Activated T-helper 2 cell treated with anti-CD3 and anti-CD28 coated beads, Interferon-gamma antibody, Interleukin-2, Interleukin-4, amounts not matched to agents 10 μg/mL and 5 μg/mL and 100 μg/mL, durations not matched to agents 14 hours and 24 hours and 36 hours (primary cell): ENCODE results near the gene UGT2B15. TPM values are rescaled to one million over a fixed set of nuclear protein-coding genes. Genes with fewer than 3 reads are reported as not detected.
"Not testable (repeated sequence)": the region's sequence is repeated elsewhere in the genome, so short reads cannot be mapped to it uniquely, and the experiment has no call there.

Experiments
- DNase-seq: peaks from one replicate; pipeline ENCODE4 v3.0.0; 2021; ENCODE audit warnings: low spot score
- H3K27ac Mint-ChIP-seq: one replicate; pipeline ENCODE4 v1.8.0; 2021; ENCODE audit warnings: mixed read lengths
- H3K27me3 Mint-ChIP-seq: one replicate; pipeline ENCODE4 v1.8.0; 2021; ENCODE audit warnings: low read depth, mixed read lengths
- H3K36me3 Mint-ChIP-seq: one replicate; pipeline ENCODE4 v1.8.0; 2021; ENCODE audit warnings: low read depth, mixed read lengths
- H3K4me1 Mint-ChIP-seq: one replicate; pipeline ENCODE4 v1.8.0; 2021; ENCODE audit warnings: low read depth, mixed read lengths
- H3K4me3 Mint-ChIP-seq: one replicate; pipeline ENCODE4 v1.8.0; 2021; ENCODE audit warnings: low read depth, mild to moderate bottlenecking, moderate library complexity, mixed read lengths
- H3K9me3 Mint-ChIP-seq: one replicate; pipeline ENCODE4 v1.8.0; 2021; ENCODE audit warnings: mixed read lengths
- intact Hi-C: fragments of 100-400 bp; cut with micrococcal nuclease; formaldehyde crosslinking; loops from one replicate; pipeline ENCODE4 v1.15.1; 2023
- total RNA-seq: library from RNA; stranded (reverse); gene quantifications from 2 replicates; pipeline ENCODE4 v1.2.3, GENCODE V29; 2022

The UGT2B15 gene
- total RNA-seq, 1 donor from 2014 or later = not detected

DNA sequence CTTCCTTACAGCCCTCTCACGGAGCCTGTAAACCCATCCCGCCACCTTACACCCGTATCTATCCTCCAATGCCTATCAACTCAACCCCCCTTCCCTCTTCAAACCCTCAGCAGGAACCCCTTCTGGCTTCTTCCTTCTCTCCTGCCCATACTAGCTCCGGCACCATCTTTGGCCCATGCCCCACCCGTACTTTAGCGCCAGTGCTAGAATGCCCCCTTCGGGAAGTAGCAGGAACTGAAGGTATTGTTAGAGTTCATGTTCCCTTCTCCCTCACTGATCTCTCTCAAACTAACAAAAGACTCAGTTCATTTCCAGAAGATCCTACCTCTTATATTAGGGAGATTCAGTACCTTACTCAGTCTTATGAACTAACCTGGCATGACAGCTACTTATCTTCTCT lies 2.7 kb upstream of the UGT2B15 start:
- Mint-ChIP-seq H3K27me3 (no peaks in the 10 kb centered on the region), H3K4me1 (no peaks in the 10 kb centered on the region), H3K9me3 (peaks cover 6% of the 10 kb centered on the region), H3K4me3 (no peak overlapping the region), H3K27ac (no peak overlapping the region), H3K36me3 (no peaks in the 10 kb centered on the region)
- intact Hi-C loops = no loop called here
- no peak for DNase-seq

DNA sequence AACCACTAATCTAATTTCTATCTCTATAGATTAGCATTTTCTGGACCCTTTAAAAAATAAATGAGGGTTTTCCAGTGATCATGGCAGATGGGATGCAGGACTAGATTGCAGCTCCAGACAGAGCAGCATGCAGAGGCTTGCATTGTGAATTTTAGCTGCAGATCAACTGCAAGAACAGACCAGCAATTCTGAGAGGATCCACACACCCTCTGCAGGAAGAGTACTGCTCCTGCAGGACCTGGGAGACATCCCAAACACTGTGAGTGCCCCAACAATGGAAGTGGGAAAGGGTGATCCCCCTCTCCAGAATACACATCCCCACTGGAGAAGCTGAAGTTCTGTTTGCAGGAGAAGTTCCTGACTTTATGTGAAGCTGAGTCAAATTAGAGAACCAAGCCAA lies 765 bp upstream of the UGT2B15 start:
- intact Hi-C loops = not testable (repeated sequence)

DNA sequence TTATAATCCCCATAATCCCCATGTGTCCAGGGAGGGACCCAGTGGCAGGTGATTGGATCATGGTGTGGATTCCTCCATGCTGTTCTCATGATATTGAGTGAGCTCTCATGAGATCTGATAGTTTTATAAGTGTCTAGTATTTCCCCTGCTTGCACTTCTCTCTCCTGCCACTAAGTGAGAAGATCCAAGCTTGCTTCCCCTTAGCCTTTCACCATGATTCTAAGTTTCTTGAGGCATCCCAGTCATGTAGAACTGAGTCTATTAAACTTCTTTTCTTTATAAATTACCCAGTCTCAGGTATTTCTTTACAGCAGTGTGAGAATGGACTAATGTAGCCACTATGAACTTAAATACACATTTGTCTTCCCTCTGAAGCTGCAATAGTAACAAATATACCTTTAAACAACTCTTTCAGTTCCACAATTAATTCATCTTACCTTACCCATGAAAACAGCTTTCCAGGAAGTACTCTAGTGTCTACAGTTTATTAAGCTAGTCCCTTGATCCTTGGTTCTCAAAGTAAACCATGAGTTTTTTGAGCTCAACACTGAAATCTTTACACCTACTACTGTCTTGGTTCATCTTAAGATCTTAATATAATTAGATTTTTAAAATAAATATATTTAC lies 1.8 kb downstream of the UGT2B15 start:
- intact Hi-C loops, H3K36me3 Mint-ChIP-seq, H3K4me1 Mint-ChIP-seq, H3K27ac Mint-ChIP-seq, H3K4me3 Mint-ChIP-seq, DNase-seq, H3K9me3 Mint-ChIP-seq, H3K27me3 Mint-ChIP-seq: not testable (repeated sequence)

More for the DNA sequence above, 765 bp upstream of the UGT2B15 start:
- not testable (repeated sequence) for H3K9me3 Mint-ChIP-seq, H3K36me3 Mint-ChIP-seq, DNase-seq, H3K27me3 Mint-ChIP-seq, H3K27ac Mint-ChIP-seq, H3K4me3 Mint-ChIP-seq, H3K4me1 Mint-ChIP-seq

DNA sequence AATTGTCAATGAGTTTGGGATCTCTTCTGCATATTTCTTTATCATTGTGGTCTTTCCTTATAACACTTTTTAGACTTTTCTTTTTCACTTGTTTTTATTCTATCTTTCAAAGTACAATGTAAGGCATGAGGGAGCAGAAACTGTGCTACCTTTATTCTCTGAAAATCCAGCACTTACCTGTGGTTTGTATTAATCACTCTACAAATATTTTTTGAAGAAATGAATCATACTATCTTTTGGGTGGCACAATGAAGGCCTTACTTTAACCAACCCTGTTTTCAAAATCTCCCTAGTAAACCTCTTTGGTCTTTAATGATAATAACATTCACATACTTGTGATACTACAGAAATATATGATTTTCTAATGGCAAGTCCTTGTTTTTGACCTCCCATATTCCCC lies 2.9 kb downstream of the UGT2B15 start:
- H3K4me1 Mint-ChIP-seq, H3K9me3 Mint-ChIP-seq, H3K4me3 Mint-ChIP-seq, intact Hi-C loops, H3K27me3 Mint-ChIP-seq, H3K27ac Mint-ChIP-seq, H3K36me3 Mint-ChIP-seq, DNase-seq: not testable (repeated sequence)

DNA sequence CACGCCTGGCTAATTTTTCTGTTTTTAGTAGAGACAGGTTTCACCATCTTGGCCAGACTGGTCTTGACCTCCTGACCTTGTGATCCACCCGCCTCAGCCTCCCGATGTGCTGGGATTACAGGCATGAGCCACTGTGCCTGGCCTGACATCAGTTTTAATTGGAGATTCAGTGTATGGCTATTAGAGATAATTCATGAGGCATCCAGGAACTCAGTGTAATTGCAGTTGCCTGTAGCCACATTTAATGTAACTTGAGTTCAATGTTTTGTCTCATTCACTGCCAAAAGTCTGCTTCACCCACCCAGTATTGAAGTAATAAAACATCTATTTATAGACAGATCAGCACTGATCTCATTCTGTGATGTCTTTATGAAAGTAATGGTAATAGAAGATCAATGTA lies 5.7 kb downstream of the UGT2B15 start:
- H3K4me3 Mint-ChIP-seq, H3K36me3 Mint-ChIP-seq, H3K9me3 Mint-ChIP-seq, intact Hi-C loops, DNase-seq, H3K4me1 Mint-ChIP-seq, H3K27me3 Mint-ChIP-seq, H3K27ac Mint-ChIP-seq: not testable (repeated sequence)

DNA sequence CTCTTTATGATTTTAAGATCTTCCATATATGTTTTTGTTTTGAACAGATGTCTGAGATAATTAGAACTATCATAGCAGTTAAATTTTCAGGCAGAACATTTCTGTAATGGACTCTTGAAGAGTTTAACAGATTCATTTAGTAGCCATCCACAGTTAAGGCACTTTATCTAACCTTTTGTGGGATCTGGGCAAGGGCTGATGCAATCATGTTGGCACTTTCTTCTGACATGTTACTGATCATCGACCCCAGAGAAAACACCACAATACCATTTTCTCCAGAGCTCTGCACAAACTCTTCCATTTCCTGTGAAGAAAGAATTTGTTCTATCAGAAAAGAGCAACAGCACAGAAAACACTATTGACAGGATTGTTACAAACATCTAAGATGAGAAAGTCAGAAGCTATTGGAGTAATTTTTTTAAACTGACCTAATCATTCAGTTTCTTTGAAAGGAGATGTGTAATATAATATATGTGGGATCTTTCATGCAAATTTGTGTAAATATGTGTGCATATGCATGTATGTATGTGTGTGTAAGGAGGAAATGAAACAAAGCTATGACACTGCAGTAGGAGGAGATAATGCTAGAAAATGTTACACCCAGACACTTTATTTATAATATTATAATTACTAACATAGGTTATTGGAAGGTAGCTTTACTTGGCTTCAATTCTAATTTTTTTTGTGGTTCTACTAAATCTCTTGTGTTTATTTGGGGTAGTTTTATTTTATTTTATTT lies 7.4 kb downstream of the UGT2B15 start:
- intact Hi-C loops, H3K4me3 Mint-ChIP-seq, H3K4me1 Mint-ChIP-seq, H3K27me3 Mint-ChIP-seq, H3K36me3 Mint-ChIP-seq, H3K27ac Mint-ChIP-seq, DNase-seq, H3K9me3 Mint-ChIP-seq: not testable (repeated sequence)

DNA sequence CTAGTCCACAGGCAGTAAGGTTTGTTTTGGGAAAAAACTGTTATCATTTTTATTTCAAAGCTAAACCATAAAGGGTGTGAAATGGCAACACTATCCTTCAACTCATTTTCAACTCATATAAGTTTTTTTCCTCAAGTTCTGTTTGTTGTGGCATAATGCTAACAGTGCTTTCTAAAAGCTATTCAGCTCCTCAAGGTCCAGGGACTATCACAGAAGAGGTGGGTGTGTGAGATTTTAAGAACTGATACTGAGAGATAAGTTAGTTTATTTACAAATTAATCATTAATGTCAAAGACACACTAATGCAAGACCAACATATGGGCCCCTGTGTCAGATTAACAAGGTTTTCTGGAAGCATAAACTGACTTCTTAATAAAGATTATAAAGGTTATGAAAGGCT lies 11.8 kb downstream of the UGT2B15 start:
- intact Hi-C loops = no loop called here
- DNase-seq = no peak
- H3K4me3 Mint-ChIP-seq = no peak overlapping the region
- no peaks in the 10 kb centered on the region for H3K9me3 Mint-ChIP-seq
- H3K27ac Mint-ChIP-seq = no peak overlapping the region
- H3K27me3 Mint-ChIP-seq = no peaks in the 10 kb centered on the region
- no peaks in the 10 kb centered on the region for H3K4me1 Mint-ChIP-seq
- H3K36me3 Mint-ChIP-seq = no peaks in the 10 kb centered on the region

DNA sequence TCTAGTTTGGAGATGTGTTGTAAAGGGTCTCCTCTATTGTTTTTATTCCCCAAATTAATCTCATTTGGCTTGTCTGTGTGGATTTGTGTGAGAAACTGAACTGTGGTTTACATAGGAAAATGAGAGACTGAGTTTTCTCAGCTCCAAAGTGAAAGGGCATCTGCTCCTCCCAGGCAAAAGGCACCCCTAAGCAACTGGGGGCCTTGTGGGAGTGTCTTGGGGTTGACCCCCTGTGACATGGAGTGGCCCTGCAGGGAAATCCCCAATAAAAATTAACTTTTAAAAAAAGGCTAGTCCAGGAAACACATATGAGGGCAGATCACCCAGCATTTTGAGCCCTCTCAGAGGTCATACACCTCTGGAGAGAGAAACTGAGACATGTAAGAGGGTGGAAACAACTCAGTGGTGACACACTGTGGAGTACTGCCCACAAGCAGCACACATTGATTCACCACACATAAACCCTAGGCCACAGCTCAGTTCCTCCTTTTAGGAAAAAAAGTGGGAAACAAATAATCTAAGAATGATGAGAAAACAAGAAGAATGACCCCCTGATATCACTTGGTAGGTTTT lies 13.3 kb downstream of the UGT2B15 start:
- H3K9me3 Mint-ChIP-seq, H3K36me3 Mint-ChIP-seq: not testable (repeated sequence)

DNA sequence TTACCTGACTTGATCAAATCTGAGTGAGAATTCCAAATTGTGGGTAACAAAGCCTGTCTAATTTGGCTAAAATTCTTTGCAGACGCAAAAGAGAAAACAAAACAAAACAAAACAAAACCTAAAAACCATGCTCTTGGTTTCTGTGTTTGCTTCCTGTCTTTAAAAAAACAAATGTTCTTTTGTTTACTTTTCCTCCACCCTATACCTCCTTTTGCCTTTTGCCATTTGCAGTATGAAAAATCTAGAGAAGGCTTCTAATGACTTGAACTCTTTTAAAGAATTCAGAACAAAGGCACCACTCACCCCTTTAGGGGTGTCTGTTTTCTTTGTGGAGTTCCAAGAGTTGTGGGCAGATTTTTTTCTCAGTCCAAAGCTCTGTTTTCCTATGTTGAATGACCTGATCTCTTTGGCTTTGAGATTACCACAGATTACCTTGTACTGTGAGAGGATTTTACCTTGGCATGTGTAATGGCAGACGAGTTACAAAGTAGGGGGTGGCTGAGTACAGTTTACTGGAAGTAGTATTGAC lies 13.9 kb downstream of the UGT2B15 start:
- H3K36me3 Mint-ChIP-seq, DNase-seq, H3K27me3 Mint-ChIP-seq, intact Hi-C loops, H3K4me3 Mint-ChIP-seq, H3K4me1 Mint-ChIP-seq, H3K9me3 Mint-ChIP-seq, H3K27ac Mint-ChIP-seq: not testable (repeated sequence)

More for the DNA sequence above, 13.3 kb downstream of the UGT2B15 start:
- intact Hi-C loops, H3K4me1 Mint-ChIP-seq, H3K4me3 Mint-ChIP-seq, DNase-seq, H3K27ac Mint-ChIP-seq, H3K27me3 Mint-ChIP-seq: not testable (repeated sequence)

DNA sequence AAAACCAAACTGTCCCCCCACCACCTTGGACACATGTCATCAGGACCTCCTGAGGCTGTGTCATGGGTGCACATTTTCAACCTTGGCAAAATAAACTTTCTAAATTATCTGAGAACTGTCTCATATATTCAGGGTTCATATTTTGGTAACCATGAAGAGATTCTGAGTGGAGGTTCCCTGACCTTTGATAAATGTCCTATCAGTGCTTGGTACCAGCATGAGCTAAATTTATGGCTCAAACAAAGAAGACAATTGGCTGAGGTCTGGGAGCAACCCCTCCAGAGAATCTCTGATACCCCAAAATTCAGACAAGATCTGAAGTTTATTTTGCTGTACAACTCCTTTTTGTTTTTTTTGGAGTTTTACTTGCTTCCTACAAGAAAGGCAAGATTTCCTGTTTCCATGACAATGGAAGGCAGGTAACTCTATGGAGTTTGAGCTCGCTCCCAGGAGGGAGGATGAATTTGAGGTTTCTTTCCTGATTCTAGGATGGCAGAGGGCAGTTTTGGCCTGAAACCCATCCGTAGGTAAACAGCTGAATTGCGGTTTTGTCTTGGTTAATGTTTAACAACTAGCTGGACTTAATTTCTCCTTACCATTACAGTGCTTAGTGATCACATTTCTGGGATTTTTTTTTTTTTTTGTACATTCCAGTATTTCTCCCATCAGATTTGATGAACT lies 14.5 kb downstream of the UGT2B15 start:
- Mint-ChIP-seq H3K4me1 (no peaks in the 10 kb centered on the region), H3K27me3 (no peaks in the 10 kb centered on the region), H3K27ac (no peak overlapping the region), H3K9me3 (no peaks in the 10 kb centered on the region), H3K4me3 (no peak overlapping the region), H3K36me3 (no peaks in the 10 kb centered on the region)
- no peak for DNase-seq
- intact Hi-C loops = no loop called here

DNA sequence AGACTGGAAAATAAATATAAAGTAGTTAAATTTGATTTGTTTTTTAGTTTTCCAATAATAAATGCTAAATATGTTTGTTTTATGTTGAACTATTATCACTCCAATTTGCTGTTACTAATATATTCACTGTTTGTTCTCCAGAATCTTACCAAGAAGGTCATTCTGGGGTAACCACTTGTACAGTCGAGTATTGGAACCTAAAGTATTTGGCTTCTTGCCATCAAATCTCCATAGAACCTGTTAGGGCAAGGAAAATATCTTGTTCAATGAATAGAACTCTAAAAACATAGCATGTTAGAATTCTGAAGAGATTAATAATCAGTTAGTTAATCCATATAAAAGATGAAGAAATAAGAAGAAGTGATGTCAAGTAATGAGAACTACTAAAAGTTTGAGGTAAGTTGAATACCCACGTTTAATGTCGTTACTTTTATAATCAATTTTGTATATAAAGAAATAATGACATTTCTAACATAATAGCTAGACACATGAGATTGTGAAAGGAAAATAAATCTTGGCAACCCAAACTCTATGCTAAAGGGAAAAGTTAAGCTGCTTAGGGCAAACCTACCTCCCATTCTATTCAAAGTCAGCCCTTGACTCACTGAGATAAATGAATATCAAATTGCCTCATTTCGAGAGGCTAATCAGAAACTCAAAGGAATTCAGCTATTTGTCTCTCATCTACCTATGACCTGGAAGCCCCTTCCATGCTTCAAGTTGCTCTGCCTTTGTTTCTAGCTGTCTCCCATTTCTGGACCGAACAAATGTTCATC lies 15.3 kb downstream of the UGT2B15 start:
- no peaks in the 10 kb centered on the region for H3K4me1 Mint-ChIP-seq
- intact Hi-C loops = no loop called here
- no peak for DNase-seq
- H3K36me3 Mint-ChIP-seq = no peaks in the 10 kb centered on the region
- H3K4me3 Mint-ChIP-seq = no peak overlapping the region
- H3K27me3 Mint-ChIP-seq = no peaks in the 10 kb centered on the region
- no peaks in the 10 kb centered on the region for H3K9me3 Mint-ChIP-seq
- no peak overlapping the region for H3K27ac Mint-ChIP-seq

DNA sequence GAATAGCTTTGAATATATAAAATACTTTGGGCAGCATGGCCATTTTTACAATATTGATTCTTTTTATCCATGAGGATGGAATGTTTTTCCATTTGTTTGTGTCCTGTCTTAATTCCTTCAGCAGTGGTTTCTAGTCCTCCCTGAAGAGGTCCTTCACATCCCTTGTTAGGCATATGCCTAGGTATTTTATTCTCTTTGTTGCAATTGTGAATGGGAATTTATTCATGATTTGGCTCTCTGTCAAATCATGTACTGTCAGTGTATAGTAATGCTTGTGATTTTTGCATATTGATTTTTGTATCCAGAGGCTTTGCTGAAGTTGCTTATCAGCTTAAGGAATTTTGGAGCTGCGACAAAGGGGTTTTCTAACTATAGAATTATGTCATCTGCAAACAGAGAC lies 18.5 kb downstream of the UGT2B15 start:
- no peak for DNase-seq
- no peaks in the 10 kb centered on the region for H3K4me1 Mint-ChIP-seq
- no peak overlapping the region for H3K4me3 Mint-ChIP-seq
- intact Hi-C loops = no loop called here
- no peaks in the 10 kb centered on the region for H3K9me3 Mint-ChIP-seq
- H3K27me3 Mint-ChIP-seq = no peaks in the 10 kb centered on the region
- no peak overlapping the region for H3K27ac Mint-ChIP-seq
- no peaks in the 10 kb centered on the region for H3K36me3 Mint-ChIP-seq
